ENCODE measurements around the gene CPNE5. TPM values are rescaled to one million over a fixed set of nuclear protein-coding genes. Genes with fewer than 3 reads are reported as not detected.

CPNE5 gene
- total and polyA plus RNA-seq, 9 donors, result 1.4 to 22.1 (median 6.2) TPM

DNA sequence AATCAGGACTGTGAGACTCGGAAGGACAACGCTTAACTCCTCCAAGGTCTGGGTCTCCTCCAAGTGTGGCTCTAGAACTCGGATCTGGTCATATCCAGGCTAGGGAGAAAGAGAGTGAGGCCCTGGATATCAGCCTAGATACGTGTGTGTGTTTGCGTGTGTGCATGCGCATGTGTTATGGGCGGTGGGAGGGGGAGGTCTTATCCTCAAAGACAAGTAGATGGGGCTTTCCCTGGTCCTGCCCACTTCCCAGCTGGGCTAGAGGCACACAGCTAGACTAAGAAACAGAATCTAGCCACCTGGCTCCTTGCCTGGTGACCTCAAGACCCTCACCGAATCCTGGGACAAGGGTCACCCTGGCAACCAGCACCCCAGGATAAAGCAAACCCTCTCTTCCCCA is 13.2 kb downstream of the CPNE5 start:
- H3K4me1 ChIP-seq (ENCODE audit: insufficient read depth), result peaks cover 8% of the 10 kb centered on the region
- no peak for TF ChIP-seq POLR2A (IDR thresholded peaks at IDR 0.05)
- no peak for TF ChIP-seq EP300 (IDR thresholded peaks at IDR 0.05)
- TF ChIP-seq CTCF (IDR thresholded peaks at IDR 0.05), result no peak
- WGBS, 3 donors, result 90 to 93% (median 93%) methylated on average over 8 of the region's 8 CpGs
- no peaks in the 10 kb centered on the region for H3K27me3 ChIP-seq
- no peak for DNase-seq
- H3K36me3 ChIP-seq, result no peaks in the 10 kb centered on the region
- no peak overlapping the region for H3K4me3 ChIP-seq
- H3K27ac ChIP-seq, result no peak overlapping the region
- intact Hi-C loops (cut with DNase I), result no loop called here
- H3K9me3 ChIP-seq, result no peaks in the 10 kb centered on the region

DNA sequence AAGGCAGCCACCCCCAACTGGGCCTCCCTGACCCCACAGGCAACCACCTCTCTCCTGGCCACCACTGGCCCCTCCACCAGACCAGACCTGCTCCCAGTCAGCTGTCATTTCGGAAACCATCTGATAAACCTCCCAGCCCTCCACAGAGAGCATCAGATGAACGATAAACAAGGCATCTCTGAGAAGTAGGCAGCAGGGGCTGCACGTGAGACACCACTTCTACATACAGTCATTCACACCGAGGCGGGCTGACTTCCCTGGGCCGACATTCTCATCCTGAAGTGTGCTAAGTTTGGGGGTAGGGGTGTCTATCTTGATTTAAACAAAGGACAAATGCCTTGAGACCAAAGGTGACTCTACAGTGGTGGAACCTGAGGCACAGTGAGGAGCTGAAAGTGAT is 13.8 kb downstream of the CPNE5 start:
- H3K36me3 ChIP-seq, result no peaks in the 10 kb centered on the region
- H3K27me3 ChIP-seq, result no peaks in the 10 kb centered on the region
- H3K9me3 ChIP-seq, result no peaks in the 10 kb centered on the region
- 93 to 94% (median 93%) methylated on average over 6 of the region's 6 CpGs for WGBS, 3 donors
- no peak for DNase-seq
- intact Hi-C loops (cut with DNase I), result no loop called here
- peaks cover 7% of the 10 kb centered on the region for H3K4me1 ChIP-seq (ENCODE audit: insufficient read depth)
- H3K27ac ChIP-seq, result no peak overlapping the region
- no peak for TF ChIP-seq EP300 (IDR thresholded peaks at IDR 0.05)
- TF ChIP-seq POLR2A (IDR thresholded peaks at IDR 0.05), result no peak
- no peak for TF ChIP-seq CTCF (IDR thresholded peaks at IDR 0.05)
- no peak overlapping the region for H3K4me3 ChIP-seq

DNA sequence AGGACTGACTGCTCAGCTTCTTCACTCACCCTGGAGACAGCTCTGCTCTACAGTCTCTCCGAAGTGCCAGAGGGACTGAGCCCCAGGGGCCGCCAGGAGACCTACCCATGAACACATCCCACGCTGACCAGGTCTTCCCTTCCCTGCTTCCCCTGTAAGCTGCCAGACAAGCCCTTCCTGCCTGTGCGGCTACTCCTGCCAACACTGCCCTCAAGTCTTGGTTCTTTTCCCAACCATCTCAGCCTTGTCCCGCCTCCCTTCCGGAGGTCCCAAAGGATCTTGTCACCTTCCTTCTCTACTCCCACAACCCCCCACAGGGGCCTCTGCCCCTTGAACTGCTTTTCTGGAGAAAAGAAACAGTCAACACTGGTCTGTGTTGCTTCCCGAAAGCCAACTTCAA is 15.0 kb downstream of the CPNE5 start:
- intact Hi-C loops (cut with DNase I), result no loop called here
- no peak for DNase-seq
- WGBS, 3 donors, result 64 to 80% (median 77%) methylated on average over 7 of the region's 7 CpGs
- Histone ChIP-seq H3K27ac (no peak overlapping the region), H3K4me1 (ENCODE audit: insufficient read depth) (peaks cover 2% of the 10 kb centered on the region), H3K9me3 (no peaks in the 10 kb centered on the region), H3K36me3 (no peaks in the 10 kb centered on the region), H3K4me3 (no peak overlapping the region), H3K27me3 (no peaks in the 10 kb centered on the region)
- TF ChIP-seq CTCF (IDR thresholded peaks at IDR 0.05), result no peak
- no peak for TF ChIP-seq EP300 (IDR thresholded peaks at IDR 0.05)
- no peak for TF ChIP-seq POLR2A (IDR thresholded peaks at IDR 0.05)

- H3K4me1 ChIP-seq (ENCODE audit: insufficient read depth), result peaks cover 2% of the 10 kb centered on the region
- no peak for DNase-seq
- no peaks in the 10 kb centered on the region for H3K36me3 ChIP-seq
- no peaks in the 10 kb centered on the region for H3K27me3 ChIP-seq
- WGBS, 3 donors, result 83 to 88% (median 87%) methylated on average over 12 of the region's 12 CpGs
- no peak overlapping the region for H3K27ac ChIP-seq
- no peak overlapping the region for H3K4me3 ChIP-seq
- H3K9me3 ChIP-seq, result no peaks in the 10 kb centered on the region
- intact Hi-C loops (cut with DNase I), result no loop called here
- TF ChIP-seq CTCF (IDR thresholded peaks at IDR 0.05) (no peak), EP300 (IDR thresholded peaks at IDR 0.05) (no peak), POLR2A (IDR thresholded peaks at IDR 0.05) (no peak)
Measured at GRCh38 chr6:36823421-36824096, 15.7 kb downstream of the CPNE5 start.

All from ovary (tissue), 9 donors.